ENCODE results near the gene C1orf116.
"Not testable (repeated sequence)": the region's sequence is repeated elsewhere in the genome, so short reads cannot be mapped to it uniquely, and the experiment has no call there.

C1orf116 gene

GRCh38 chr1:207050480-207051190 is 18.1 kb upstream of the C1orf116 start:
- H3K9me3 Mint-ChIP-seq = no peaks in the 10 kb centered on the region
- ATAC-seq = peak; percentile 73

DNA sequence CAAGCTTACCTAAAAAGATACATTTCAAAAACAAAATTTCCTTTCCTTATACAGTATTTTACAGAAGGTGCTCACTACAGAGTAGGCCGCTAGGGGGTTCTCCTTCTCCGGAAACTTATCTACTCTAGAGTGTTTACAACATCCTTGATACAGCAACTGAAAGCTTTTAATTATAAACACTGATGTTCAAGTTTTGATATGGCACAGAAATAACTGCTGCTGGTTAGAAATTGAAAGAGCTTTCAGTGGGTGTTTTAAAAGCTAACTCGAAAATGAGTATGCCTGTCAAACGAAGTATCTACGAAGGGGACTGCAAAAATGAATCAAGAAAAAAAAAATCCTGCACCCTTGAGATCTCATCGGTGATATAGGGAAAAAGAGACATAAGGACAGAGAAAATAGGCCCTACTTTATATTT is 17.4 kb upstream of the C1orf116 start:
- Mint-ChIP-seq H3K9me3 (no peaks in the 10 kb centered on the region), H3K4me3 (peak overlapping the region; percentile 94), H3K36me3 (peaks cover 53% of the 10 kb centered on the region), H3K27ac (peak overlapping the region; percentile 98), H3K4me1 (peaks cover 46% of the 10 kb centered on the region)
- ATAC-seq (peak; percentile 64), DNase-seq (ENCODE audit: low spot score in 2 of 2) (no peak)

More at GRCh38 chr1:207050480-207051190, 18.1 kb upstream of the C1orf116 start:
- peaks cover 46% of the 10 kb centered on the region for H3K36me3 Mint-ChIP-seq
- peaks cover 41% of the 10 kb centered on the region for H3K4me1 Mint-ChIP-seq
- H3K4me3 Mint-ChIP-seq = peak overlapping the region; percentile 94
- DNase-seq (ENCODE audit: low spot score in 2 of 2) = peak; percentile 85 to 93
- peak overlapping the region; percentile 98 for H3K27ac Mint-ChIP-seq

DNA sequence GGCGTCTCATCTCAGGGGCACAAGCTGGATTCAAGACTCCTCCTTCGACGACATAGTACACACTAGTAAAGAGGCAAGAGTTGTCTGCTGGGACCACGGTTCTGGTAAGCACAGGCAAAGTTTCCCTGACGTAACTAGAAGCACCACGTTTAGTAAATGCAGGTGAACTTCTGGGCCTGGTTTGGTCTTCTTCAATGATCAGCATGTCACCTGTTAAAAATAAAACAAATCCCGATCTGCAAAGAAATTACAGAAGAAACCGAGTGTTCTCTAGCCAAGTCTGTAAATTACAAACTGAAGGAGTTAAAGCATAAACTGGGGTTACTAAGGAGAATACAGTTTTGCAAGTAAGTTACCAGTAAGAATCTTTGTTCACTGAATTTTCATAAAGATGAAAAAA is 17.0 kb upstream of the C1orf116 start:
- H3K4me3 Mint-ChIP-seq = peak overlapping the region; percentile 94
- H3K27ac Mint-ChIP-seq = peak overlapping the region; percentile 98
- peaks cover 57% of the 10 kb centered on the region for H3K36me3 Mint-ChIP-seq
- DNase-seq (ENCODE audit: low spot score in 2 of 2) = no peak
- no peaks in the 10 kb centered on the region for H3K9me3 Mint-ChIP-seq
- peaks cover 50% of the 10 kb centered on the region for H3K4me1 Mint-ChIP-seq
- no peak for ATAC-seq

GRCh38 chr1:207049054-207049453 is 16.5 kb upstream of the C1orf116 start:
- ATAC-seq = no peak
- Mint-ChIP-seq H3K9me3 (no peaks in the 10 kb centered on the region), H3K27ac (peak overlapping the region; percentile 98), H3K4me1 (peaks cover 55% of the 10 kb centered on the region), H3K36me3 (peaks cover 62% of the 10 kb centered on the region), H3K4me3 (peak overlapping the region; percentile 94)
- DNase-seq (ENCODE audit: low spot score in 2 of 2) = no peak

GRCh38 chr1:207048041-207048440 is 15.5 kb upstream of the C1orf116 start:
- H3K36me3 Mint-ChIP-seq = peaks cover 64% of the 10 kb centered on the region
- H3K27ac Mint-ChIP-seq = no peak overlapping the region
- peaks cover 51% of the 10 kb centered on the region for H3K4me1 Mint-ChIP-seq
- ATAC-seq (no peak), DNase-seq (ENCODE audit: low spot score in 2 of 2) (no peak)
- H3K4me3 Mint-ChIP-seq = no peak overlapping the region
- no peaks in the 10 kb centered on the region for H3K9me3 Mint-ChIP-seq

DNA sequence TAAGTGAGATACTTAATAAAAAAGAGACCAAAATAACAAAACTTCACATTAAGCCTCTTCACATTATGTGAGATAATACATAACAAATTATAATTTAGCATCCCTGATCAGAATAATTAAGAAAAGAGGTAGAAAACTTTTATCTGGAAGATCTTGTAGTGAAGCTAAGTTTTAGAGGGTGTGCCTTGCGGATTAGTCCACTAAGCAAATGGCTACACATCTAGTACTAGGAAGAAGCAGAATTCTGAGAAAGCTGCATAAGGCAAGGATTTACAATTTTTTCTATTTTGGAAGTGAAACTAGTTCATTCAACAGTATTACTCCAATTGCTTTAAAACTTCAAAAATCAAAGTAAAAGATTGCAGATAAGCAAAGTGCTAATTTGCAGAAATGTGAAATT is 14.9 kb upstream of the C1orf116 start:
- H3K27ac Mint-ChIP-seq = no peak overlapping the region
- no peak overlapping the region for H3K4me3 Mint-ChIP-seq
- H3K36me3 Mint-ChIP-seq = peaks cover 64% of the 10 kb centered on the region
- H3K9me3 Mint-ChIP-seq = no peaks in the 10 kb centered on the region
- ATAC-seq (no peak), DNase-seq (ENCODE audit: low spot score in 2 of 2) (no peak)
- peaks cover 47% of the 10 kb centered on the region for H3K4me1 Mint-ChIP-seq

DNA sequence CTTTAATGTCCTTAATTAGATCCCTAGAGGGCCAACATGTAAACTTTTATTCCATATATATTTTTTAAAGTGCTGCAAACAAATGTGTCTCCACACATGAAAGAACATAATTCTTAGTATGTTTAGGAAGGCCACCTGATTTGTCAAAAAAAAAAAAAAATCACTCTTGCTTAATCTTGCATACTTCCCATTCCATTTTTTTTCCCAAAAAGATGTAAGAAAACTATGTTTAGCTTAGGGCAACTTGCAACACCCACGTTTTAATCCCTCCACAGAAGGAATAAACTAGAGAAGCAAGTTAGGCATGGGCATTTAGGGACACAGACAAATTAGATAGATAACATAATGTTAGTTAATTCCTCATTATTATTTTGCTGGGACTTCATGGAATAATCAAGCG is 12.9 kb upstream of the C1orf116 start:
- DNase-seq (ENCODE audit: low spot score in 2 of 2) (no peak), ATAC-seq (no peak)
- Mint-ChIP-seq H3K4me1 (peaks cover 32% of the 10 kb centered on the region), H3K9me3 (no peaks in the 10 kb centered on the region), H3K36me3 (peaks cover 64% of the 10 kb centered on the region), H3K4me3 (no peak overlapping the region), H3K27ac (no peak overlapping the region)

GRCh38 chr1:207041397-207041796 is 8.8 kb upstream of the C1orf116 start:
- not testable (repeated sequence) for H3K4me3 Mint-ChIP-seq; ATAC-seq; H3K27ac Mint-ChIP-seq; DNase-seq (ENCODE audit: low spot score in 2 of 2); H3K9me3 Mint-ChIP-seq
- H3K36me3 Mint-ChIP-seq = peaks cover 25% of the 10 kb centered on the region
- peaks cover 17% of the 10 kb centered on the region for H3K4me1 Mint-ChIP-seq

DNA sequence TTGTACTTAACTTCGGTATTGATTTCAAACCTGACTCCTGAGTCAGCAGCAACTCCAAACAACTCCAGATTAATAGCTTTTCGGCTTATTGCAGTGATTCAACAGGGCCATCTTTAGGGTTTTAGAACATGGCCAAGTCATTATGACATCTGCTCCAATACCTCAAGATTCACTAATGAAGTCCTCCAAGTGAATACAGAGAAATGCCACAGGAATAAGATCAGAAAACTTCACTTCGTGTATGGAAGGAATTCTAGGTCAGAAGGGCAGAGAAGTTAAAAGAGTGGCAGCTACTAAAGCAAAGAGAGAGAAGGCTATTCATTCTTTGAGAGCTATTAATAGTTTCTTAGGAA is 7.6 kb upstream of the C1orf116 start:
- DNase-seq (ENCODE audit: low spot score in 2 of 2) (no peak), ATAC-seq (no peak)
- Mint-ChIP-seq H3K4me1 (peaks cover 11% of the 10 kb centered on the region), H3K36me3 (peaks cover 12% of the 10 kb centered on the region), H3K4me3 (no peak overlapping the region), H3K9me3 (no peaks in the 10 kb centered on the region), H3K27ac (no peak overlapping the region)

GRCh38 chr1:207039380-207040180 is 7.0 kb upstream of the C1orf116 start:
- no peak for ATAC-seq
- no peak overlapping the region for H3K4me3 Mint-ChIP-seq
- H3K4me1 Mint-ChIP-seq = peaks cover 6% of the 10 kb centered on the region
- peaks cover 7% of the 10 kb centered on the region for H3K36me3 Mint-ChIP-seq
- no peak overlapping the region for H3K27ac Mint-ChIP-seq
- DNase-seq (ENCODE audit: low spot score in 2 of 2) = no peak
- no peaks in the 10 kb centered on the region for H3K9me3 Mint-ChIP-seq

DNA sequence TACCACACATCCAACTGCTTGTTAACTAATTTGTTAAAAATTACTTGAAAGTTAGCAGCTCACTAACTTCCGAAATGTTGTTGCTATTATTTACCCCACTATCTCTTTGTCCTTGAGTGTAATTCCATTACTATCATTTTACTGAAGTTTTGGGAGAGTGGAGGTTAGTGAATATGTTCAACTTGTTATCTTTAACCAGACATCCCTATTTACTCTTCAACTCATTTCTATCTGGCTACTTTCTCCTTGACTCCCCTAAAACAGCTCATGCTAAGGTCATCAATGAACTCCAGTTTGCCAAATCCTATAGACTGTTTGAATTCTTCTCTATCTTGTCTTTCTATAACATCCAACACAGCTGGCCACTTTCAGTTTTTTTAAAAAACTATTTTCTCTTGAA is 4.3 kb upstream of the C1orf116 start:
- no peak for DNase-seq (ENCODE audit: low spot score in 2 of 2)
- no peak for ATAC-seq
- H3K4me1 Mint-ChIP-seq = no peaks in the 10 kb centered on the region
- no peak overlapping the region for H3K27ac Mint-ChIP-seq
- no peaks in the 10 kb centered on the region for H3K36me3 Mint-ChIP-seq
- H3K4me3 Mint-ChIP-seq = no peak overlapping the region
- no peaks in the 10 kb centered on the region for H3K9me3 Mint-ChIP-seq

DNA sequence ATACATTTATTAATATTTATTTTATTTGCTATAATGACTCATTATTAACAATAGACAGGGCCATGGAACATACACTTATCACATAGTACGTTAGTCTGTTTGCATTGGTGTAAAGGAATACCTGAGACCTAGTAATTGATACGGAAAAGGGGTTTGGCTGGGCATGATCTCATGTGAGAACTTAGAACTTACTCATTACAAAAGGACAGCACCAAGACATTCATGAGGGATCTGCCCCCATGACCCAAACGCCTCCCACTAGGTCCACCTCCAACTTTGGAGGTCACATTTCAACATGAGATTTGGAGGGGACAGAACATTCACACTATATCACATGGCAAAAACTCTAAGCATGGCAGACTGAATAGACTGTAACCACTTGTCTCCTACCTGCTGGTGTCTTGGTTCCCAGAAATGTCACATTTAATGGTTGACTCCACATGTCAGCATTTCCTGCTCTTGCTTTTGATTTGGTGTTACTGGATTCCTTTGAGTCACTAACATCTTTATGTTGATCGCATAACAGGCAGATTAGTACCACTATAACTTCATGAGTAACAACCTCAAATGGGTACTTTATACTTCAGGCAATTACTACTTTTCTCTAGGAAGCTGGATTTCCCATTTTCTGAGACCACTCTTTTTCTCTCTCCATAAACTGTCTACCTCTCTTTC is 3.5 kb upstream of the C1orf116 start:
- peak; percentile 62 for ATAC-seq
- no peak overlapping the region for H3K4me3 Mint-ChIP-seq
- no peak overlapping the region for H3K27ac Mint-ChIP-seq
- H3K9me3 Mint-ChIP-seq = no peaks in the 10 kb centered on the region
- DNase-seq (ENCODE audit: low spot score in 2 of 2) = no peak
- no peaks in the 10 kb centered on the region for H3K36me3 Mint-ChIP-seq
- no peaks in the 10 kb centered on the region for H3K4me1 Mint-ChIP-seq

DNA sequence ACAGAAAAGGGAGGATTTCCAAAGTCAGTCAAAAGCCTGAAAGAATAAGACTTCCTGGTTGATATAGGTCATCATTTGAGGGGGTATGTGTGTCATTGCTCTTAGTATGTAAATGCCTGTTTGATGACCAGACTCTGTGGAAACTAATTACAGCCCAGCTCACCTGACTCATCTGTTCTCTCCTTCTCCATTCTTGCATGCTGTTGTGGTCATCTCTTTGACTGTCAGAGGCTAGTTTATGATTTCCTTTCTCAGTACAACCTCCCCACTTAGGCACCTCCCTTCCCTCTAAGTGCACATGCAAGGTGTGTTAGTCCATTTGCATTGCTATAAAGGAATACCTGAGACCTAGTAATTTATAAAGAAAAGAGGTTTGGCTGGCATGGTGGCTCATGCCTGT is 2.4 kb upstream of the C1orf116 start:
- no peak overlapping the region for H3K27ac Mint-ChIP-seq
- peak; percentile 89 for ATAC-seq
- no peaks in the 10 kb centered on the region for H3K9me3 Mint-ChIP-seq
- H3K4me3 Mint-ChIP-seq = no peak overlapping the region
- DNase-seq (ENCODE audit: low spot score in 2 of 2) = no peak
- no peaks in the 10 kb centered on the region for H3K4me1 Mint-ChIP-seq
- H3K36me3 Mint-ChIP-seq = no peaks in the 10 kb centered on the region

DNA sequence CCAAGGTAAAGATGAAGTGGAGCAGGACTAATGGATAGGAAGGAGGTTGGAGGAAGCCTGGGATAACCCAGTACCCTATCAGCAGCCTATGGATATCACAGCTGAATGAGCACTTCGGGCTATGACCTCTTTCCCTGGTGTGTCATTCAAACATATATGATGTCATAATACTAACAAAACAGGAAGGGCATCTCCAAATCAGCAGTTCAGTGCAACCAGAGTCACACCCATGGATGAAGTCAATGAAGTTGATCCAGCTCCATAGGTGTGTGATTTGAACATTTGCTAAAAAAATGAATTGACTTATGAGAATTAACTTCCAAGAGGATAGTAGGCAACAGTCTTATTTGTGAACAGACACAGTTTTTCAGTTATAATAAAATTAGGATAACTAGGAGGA is 1.7 kb upstream of the C1orf116 start:
- no peak for DNase-seq (ENCODE audit: low spot score in 2 of 2)
- Mint-ChIP-seq H3K4me3 (no peak overlapping the region), H3K36me3 (no peaks in the 10 kb centered on the region), H3K27ac (no peak overlapping the region), H3K9me3 (no peaks in the 10 kb centered on the region), H3K4me1 (no peaks in the 10 kb centered on the region)
- ATAC-seq = no peak

- Mint-ChIP-seq H3K36me3 (no peaks in the 10 kb centered on the region), H3K4me1 (no peaks in the 10 kb centered on the region), H3K4me3 (no peak overlapping the region), H3K9me3 (no peaks in the 10 kb centered on the region), H3K27ac (no peak overlapping the region)
- no peak for ATAC-seq
- no peak for DNase-seq (ENCODE audit: low spot score in 2 of 2)
Measured at GRCh38 chr1:207033302-207033701, 746 bp upstream of the C1orf116 start.
